Islet precursor cell (in vitro differentiated cells): ENCODE results near the gene PGLYRP1.

ENCODE experiments used
- DNase-seq: peaks from one replicate; pipeline ENCODE4 v3.0.0-alpha.2; 2018

The PGLYRP1 gene

GRCh38 chr19:46031781-46032596 is 9.1 kb upstream of the PGLYRP1 start:
- no peak for DNase-seq

DNA sequence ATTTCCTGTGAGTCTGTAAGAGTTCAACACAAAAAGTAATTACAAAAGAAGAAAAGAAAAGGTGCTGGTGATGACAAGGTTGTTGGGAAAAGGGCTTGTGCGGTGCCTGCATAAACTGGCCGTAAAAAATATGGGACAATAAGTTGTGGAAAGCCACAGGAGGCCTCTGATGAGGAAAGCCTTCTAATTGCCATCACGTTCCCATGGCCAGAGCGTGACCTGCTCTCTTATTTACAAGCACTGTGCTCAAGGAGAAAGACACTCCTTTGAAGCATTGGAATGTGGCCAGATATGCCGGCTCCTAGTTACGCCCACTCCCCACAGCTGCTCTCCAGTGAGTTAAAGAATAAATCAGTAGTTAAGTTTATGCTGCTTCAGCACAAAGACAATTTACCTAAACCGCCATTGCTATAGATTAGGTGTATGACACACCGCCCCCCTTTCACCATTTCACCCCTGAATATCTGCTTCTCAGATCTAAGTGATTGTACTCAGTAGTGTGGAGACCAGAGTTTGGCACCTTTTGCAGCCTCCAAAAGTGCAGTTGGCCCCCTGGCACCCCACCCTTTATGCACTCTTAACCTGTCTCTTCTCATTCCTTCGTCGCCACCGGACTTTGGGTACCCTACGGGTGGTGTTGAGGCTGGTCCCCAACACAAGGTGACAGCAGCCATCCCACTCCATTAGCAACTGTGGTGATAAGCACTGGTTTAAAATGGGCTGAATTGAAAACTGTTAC is 8.1 kb upstream of the PGLYRP1 start:
- DNase-seq, result peak; percentile 73

- no peak for DNase-seq
These were observed 3.0 kb upstream of the PGLYRP1 start for GRCh38 chr19:46025835-46026234.

DNA sequence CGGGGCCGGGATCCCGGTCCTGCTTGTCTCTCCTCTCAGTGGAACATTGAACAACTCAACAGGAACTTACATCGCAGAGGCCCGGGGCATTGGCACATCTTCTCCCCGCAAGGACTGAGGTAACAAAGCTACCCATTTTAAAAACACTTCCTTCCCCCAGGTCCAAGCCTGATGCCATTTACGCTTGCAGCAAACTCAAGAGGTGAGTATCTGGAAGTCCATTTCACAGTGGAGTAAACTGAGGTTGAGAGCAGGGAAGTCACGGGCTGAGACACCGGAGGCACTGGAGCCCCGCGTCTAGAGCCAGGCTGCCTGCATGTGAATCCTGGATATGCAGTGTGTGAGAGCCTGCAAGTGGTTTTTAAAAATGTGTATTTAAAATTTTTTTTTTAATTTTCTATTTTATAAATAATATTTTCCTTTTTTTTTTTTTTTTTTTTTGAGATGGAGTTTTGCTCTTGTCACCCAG is 492 bp upstream of the PGLYRP1 start:
- DNase-seq, result peak; percentile 27

- DNase-seq, result no peak
These were observed 807 bp downstream of the PGLYRP1 start for GRCh38 chr19:46022061-46022430.

GRCh38 chr19:46021531-46022041 is 1.3 kb downstream of the PGLYRP1 start:
- peak; percentile 42 for DNase-seq

DNA sequence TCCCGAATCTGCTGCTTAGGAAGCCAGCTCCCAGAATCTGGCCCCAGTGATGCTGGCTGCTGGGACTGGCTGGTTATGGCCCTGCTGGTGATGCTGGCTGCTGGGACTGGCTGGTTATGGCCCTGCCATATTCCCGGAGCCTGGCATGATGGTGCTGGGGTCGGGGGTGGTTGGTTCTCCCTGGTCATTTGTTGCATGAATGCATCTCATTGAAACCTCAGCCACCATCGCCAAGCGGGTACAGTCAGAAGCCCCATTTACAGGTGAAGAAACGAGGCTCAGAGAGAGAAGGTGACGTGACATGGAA is 2.1 kb downstream of the PGLYRP1 start:
- peak; percentile 52 for DNase-seq

GRCh38 chr19:46019270-46019669 is 3.6 kb downstream of the PGLYRP1 start:
- peak; percentile 38 for DNase-seq

- DNase-seq, result peak; percentile 32
These were observed 4.1 kb downstream of the PGLYRP1 start for GRCh38 chr19:46018729-46019251.

GRCh38 chr19:46017874-46018675 is 4.8 kb downstream of the PGLYRP1 start:
- DNase-seq, result peak; percentile 32

DNA sequence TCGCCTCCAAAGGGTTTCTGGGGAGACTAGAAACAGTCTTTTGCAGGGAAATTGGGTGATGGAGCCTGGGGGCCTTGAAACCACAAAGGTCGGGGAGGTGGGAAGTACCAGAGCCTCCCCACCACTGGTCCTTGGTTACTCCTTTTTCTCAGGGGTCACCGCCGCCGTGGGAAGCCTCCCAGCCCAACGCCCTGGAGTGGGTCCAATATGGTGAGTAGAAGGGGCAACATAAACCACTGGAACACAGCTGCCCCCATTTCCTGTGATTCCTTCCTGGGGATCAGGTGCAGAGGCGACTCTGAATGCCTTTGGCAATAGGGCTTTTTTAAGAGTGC is 5.8 kb downstream of the PGLYRP1 start:
- DNase-seq, result no peak

DNA sequence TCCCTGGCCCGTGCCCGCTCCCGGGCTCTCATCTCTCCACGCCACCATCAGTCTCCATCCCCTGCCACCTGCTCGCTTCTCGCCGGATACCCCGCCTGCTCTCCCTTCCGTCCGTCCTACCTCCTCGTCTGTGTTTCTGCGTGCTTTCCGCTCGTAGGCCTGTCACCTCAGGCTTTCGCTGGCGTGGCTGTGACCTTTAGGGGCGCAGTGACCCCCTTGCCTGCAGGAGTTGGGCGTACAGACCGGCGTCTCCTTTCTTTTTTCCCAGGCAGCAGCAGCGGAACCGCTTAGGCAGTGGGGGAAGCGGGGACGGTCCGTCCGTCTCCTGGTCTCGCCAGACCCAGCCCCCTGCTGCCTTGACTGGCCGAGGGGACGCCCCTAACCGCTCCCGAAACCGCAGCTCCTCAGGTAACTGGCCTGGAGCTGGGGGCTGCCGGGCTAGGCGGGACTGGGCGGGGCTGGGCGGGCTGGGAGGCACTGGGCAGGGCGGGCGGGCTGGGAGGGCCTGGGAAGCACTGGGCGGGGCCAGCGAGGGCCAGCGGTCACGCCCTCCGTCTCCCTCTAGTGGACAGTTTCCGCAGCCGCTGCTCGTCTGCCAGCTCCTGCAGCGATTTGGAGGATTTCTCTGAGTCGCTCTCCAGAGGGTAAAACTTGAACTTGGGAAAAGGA is 6.3 kb downstream of the PGLYRP1 start:
- DNase-seq, result peak; percentile 93

DNA sequence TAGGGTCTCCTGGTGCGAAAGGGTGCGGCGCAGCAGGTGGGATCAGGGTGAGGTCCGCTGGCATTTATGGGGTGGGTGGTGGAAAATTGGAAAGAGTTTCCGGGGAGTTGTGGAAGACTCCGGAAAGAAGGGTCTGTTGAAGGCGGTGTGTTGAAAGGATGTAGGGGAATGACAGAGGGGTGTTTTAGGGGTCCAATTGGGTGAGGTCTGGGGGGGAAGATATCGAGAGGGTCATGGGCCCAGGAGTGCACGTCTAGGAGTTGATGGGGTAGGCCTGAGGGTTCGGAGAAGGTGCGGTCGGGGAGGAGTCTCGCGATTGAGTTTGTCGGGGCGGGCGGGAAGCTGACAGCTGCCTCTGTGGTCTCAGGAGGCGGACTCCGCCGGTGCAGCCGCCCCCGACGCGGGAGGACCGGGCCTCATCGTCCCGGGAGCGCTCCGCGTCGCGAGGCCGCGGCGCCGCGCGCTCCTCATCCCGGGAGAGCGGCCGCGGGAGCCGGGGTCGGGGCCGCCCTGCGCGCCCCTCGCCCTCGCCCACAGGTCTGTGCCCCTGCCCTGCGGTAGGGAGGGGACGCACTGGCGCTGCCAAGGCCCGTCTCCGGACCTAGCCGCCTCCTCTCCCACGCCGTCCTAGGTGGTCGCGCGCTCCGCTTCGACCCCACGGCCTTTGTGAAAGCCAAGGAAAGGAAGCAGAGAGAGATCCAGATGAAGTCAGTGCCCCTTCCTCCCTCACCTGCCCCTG is 7.0 kb downstream of the PGLYRP1 start:
- DNase-seq, result peak; percentile 57

DNA sequence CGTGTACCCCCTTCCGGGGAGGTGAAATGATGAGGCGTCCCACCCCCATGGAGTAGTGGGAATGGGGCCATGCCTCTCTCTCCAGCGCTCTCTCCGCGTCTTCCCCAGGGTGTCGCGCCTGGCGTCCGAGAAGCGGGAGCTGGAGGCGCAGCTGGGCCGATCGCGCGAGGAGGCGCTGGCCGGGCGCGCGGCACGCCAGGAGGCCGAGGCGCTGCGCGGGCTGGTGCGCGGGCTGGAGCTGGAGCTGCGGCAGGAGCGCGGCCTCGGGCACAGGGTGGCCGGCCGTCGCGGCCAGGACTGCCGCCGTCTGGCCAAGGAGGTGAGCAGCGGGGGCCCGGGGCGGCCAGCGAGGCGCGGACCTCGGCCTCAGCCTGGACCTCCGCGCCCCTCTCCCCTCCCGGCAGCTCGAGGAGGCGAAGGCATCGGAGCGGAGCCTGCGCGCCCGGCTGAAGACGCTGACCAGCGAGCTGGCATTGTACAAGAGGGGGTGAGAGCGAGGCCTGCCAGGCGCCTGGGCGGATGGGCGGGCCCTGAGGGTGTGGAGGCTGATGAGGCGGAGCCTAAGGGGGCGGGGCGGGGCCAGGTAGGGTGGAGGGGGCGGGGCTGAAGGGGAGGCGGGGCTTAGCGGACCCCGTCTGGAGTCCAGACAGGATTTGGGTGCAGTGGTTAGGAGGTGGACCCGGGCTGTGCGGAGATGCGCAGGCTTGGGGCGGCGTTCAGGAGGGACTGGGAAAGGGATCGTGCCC is 7.7 kb downstream of the PGLYRP1 start:
- DNase-seq, result peak; percentile 89

GRCh38 chr19:46014534-46014933 is 8.3 kb downstream of the PGLYRP1 start:
- DNase-seq, result no peak

GRCh38 chr19:46009530-46010510 is 13.0 kb downstream of the PGLYRP1 start:
- peak; percentile 90 for DNase-seq

DNA sequence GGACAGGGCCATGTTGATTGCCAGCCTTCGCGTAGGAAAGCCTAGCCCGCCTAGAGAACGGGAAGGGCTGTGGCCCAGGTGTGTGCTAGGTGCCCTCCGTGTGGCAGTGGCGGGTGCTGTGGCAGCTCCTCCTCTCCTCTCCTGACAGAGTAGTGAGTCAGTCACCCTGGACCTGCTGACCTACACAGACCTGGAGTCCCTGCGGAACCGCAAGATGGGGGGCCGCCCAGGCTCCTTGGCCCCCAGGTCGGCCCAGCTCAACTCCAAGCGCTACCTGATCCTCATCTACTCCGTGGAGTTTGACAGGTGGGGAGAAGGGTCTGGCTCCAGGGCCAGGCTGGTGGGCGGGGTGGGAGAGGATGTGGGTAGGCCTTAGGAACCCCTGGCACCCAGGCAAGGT is 16.4 kb downstream of the PGLYRP1 start:
- DNase-seq, result no peak

GRCh38 chr19:46002678-46003275 is 20.1 kb downstream of the PGLYRP1 start:
- DNase-seq, result no peak

DNA sequence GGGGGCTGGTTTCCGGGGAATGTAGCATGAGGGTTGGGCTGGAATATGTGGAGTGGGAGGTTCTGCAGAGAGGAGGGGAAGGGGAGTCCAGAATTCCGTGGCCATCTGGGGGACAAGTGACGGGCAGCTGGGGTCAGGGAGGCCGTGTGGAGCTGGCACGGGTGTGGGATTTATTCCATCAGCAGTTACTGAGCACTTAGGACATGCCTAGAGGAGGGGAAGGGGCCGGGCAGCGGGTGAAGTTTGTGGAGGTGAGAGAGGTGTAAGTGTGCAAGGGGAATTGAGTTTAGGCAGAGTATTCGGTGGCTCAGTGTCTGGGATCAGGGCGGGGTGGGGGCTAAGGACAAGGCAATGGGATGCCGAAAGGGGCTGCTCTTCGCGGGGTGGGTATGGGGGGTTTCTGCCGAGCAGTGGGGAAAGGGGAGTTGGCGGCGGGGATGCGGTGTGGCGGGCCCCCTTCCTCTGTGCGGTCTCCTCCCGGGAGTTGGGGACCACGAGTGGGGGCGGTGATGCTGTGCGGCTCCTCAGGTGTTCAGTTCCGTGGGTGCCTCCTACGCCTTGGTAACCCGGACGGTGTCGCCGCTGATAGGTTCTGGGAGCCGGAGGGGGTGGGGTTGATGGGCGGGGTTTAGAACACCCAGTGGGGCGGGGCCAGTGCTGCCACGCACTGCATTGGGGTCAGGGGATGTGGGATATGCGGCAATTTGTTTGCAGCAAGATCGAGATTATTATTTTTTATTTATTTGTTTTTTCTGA is 22.2 kb downstream of the PGLYRP1 start:
- DNase-seq, result peak; percentile 75
